Measurements from ENCODE around the gene CCDC102B. TPM values are rescaled to one million over a fixed set of nuclear protein-coding genes. Genes with fewer than 3 reads are reported as not detected.

Gene CCDC102B
- total RNA-seq, 1 donor from 2014 or later, result 8.2 TPM

DNA sequence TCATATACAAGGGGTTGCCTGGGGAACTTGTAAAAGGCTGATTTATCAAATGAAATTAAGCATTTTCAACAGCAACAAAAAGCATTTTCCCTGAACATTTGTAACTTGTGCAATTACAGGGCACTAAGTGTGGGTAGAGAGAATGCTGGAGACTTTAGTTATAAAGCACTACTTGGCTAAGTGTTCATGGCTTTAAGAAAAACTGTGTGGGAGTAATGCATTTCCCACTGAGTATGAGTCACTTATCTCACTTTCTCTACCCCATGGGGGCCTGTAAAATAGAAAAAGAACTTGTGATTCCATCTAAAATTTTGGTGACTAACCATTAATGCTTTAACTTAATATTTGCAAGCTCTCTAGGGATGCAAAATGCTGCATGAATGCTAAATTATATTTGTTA, 193.4 kb downstream of the CCDC102B start:
- H3K27ac Mint-ChIP-seq (ENCODE audit: unreplicated experiment), result no peak overlapping the region
- H3K4me3 Mint-ChIP-seq (ENCODE audit: unreplicated experiment), result no peak overlapping the region
- H3K27me3 Mint-ChIP-seq (ENCODE audit: unreplicated experiment), result peaks cover 1% of the 10 kb centered on the region
- no peaks in the 10 kb centered on the region for H3K9me3 Mint-ChIP-seq (ENCODE audit: unreplicated experiment)
- no peak for DNase-seq (ENCODE audit: low spot score)
- no peak for TF ChIP-seq CTCF (IDR thresholded peaks at IDR 0.05; ENCODE audit: unreplicated experiment)
- H3K4me1 Mint-ChIP-seq (ENCODE audit: unreplicated experiment), result no peaks in the 10 kb centered on the region
- no peaks in the 10 kb centered on the region for H3K36me3 Mint-ChIP-seq (ENCODE audit: low read depth, unreplicated experiment)

DNA sequence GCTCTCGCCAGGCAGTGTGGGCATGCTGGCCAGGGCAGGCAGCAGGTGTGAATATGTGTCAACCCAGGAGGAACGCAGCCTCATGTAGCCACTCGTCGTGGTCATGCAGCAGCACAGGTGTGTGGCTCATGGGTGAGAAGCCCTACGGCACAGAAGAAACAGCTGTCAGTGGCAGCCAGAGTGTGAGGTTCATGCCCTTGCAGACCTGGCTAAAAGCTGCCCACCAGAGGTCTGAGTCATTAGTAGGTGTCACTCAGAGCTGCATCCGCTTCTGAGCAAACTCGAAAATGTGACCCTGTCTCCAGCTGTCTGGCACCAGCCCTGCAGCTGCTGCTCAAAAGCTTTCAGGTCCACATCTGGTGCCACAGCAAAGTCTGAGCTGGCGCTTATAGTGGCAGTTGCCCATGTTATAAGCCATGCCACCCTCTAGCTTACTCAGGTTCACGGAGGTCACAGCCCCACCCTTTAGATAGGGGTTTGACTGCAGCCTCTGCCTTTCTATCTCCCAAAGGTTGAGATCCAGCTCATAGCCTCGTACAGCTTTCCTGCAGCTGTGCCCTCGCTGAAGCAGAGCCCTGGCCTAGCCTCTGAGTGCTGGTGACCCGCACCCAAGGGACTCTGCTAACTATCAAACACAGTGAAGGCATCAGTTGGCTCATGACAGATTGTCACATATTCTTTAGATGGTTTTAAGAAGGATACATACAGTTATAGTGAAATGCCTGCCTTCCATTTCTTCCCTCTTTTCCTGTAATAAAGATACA, 195.0 kb downstream of the CCDC102B start:
- Mint-ChIP-seq H3K27me3 (ENCODE audit: unreplicated experiment) (peaks cover 3% of the 10 kb centered on the region), H3K4me1 (ENCODE audit: unreplicated experiment) (no peaks in the 10 kb centered on the region), H3K4me3 (ENCODE audit: unreplicated experiment) (no peak overlapping the region), H3K27ac (ENCODE audit: unreplicated experiment) (no peak overlapping the region), H3K9me3 (ENCODE audit: unreplicated experiment) (no peaks in the 10 kb centered on the region), H3K36me3 (ENCODE audit: low read depth, unreplicated experiment) (no peaks in the 10 kb centered on the region)
- no peak for TF ChIP-seq CTCF (IDR thresholded peaks at IDR 0.05; ENCODE audit: unreplicated experiment)
- no peak for DNase-seq (ENCODE audit: low spot score)

- H3K27me3 Mint-ChIP-seq (ENCODE audit: unreplicated experiment), result peaks cover 3% of the 10 kb centered on the region
- no peak overlapping the region for H3K4me3 Mint-ChIP-seq (ENCODE audit: unreplicated experiment)
- H3K36me3 Mint-ChIP-seq (ENCODE audit: low read depth, unreplicated experiment), result no peaks in the 10 kb centered on the region
- no peaks in the 10 kb centered on the region for H3K4me1 Mint-ChIP-seq (ENCODE audit: unreplicated experiment)
- no peak for TF ChIP-seq CTCF (IDR thresholded peaks at IDR 0.05; ENCODE audit: unreplicated experiment)
- H3K27ac Mint-ChIP-seq (ENCODE audit: unreplicated experiment), result no peak overlapping the region
- no peaks in the 10 kb centered on the region for H3K9me3 Mint-ChIP-seq (ENCODE audit: unreplicated experiment)
- DNase-seq (ENCODE audit: low spot score), result no peak
These were observed 197.8 kb downstream of the CCDC102B start for GRCh38 chr18:68995675-68996074.

GRCh38 chr18:68997845-68998244, 200.0 kb downstream of the CCDC102B start:
- no peak overlapping the region for H3K4me3 Mint-ChIP-seq (ENCODE audit: unreplicated experiment)
- peaks cover 3% of the 10 kb centered on the region for H3K27me3 Mint-ChIP-seq (ENCODE audit: unreplicated experiment)
- TF ChIP-seq CTCF (IDR thresholded peaks at IDR 0.05; ENCODE audit: unreplicated experiment), result no peak
- no peak overlapping the region for H3K27ac Mint-ChIP-seq (ENCODE audit: unreplicated experiment)
- H3K36me3 Mint-ChIP-seq (ENCODE audit: low read depth, unreplicated experiment), result no peaks in the 10 kb centered on the region
- H3K9me3 Mint-ChIP-seq (ENCODE audit: unreplicated experiment), result no peaks in the 10 kb centered on the region
- DNase-seq (ENCODE audit: low spot score), result no peak
- H3K4me1 Mint-ChIP-seq (ENCODE audit: unreplicated experiment), result no peaks in the 10 kb centered on the region

GRCh38 chr18:69000366-69000765, 202.5 kb downstream of the CCDC102B start:
- Mint-ChIP-seq H3K4me3 (ENCODE audit: unreplicated experiment) (no peak overlapping the region), H3K4me1 (ENCODE audit: unreplicated experiment) (no peaks in the 10 kb centered on the region), H3K36me3 (ENCODE audit: low read depth, unreplicated experiment) (no peaks in the 10 kb centered on the region), H3K27me3 (ENCODE audit: unreplicated experiment) (peaks cover 2% of the 10 kb centered on the region), H3K9me3 (ENCODE audit: unreplicated experiment) (no peaks in the 10 kb centered on the region), H3K27ac (ENCODE audit: unreplicated experiment) (no peak overlapping the region)
- no peak for DNase-seq (ENCODE audit: low spot score)
- TF ChIP-seq CTCF (IDR thresholded peaks at IDR 0.05; ENCODE audit: unreplicated experiment), result no peak
